G401.6 (cell line): ENCODE data around the gene UBAC1.
"Not testable (repeated sequence)": the region's sequence is repeated elsewhere in the genome, so short reads cannot be mapped to it uniquely, and the experiment has no call there.

Source experiments
- FAIRE-seq: peaks from 2 replicates; lab custom pipeline; 2012; peaks lifted over from hg19 to GRCh38; lab: Jason Lieb, UNC

UBAC1 gene

DNA sequence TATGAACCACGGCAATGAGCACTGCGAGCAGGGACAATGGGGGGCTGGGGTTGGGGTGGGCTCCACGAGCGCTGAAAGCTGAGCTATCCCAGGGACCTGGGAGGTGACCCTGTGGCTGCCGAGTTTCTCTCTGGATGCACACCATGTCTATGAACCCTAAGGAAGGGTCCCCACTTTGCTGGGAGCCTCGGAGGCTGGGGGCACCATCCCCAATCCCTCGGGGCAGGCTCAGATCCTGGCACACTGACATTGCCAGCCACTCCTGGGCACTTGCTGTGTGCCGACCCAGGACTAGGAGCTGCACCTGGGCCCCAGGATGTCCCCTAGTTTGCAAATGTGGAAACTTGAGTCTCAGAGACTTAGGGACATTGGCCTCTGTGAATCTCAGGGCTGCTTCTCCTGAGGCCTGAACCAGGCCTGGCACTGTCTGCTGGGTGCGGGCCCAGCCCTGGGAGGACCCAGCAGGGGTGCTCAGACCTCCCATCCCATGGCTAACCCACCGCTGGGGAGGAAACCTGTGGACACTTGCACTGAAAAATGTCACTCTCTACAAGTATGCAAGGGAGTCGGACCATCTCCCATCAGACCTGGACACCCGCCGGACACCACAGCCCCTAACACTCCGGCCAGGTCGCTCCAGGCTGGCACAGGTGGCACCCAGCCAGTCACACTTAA, 40.8 kb downstream of the UBAC1 start:
- no peak for FAIRE-seq

DNA sequence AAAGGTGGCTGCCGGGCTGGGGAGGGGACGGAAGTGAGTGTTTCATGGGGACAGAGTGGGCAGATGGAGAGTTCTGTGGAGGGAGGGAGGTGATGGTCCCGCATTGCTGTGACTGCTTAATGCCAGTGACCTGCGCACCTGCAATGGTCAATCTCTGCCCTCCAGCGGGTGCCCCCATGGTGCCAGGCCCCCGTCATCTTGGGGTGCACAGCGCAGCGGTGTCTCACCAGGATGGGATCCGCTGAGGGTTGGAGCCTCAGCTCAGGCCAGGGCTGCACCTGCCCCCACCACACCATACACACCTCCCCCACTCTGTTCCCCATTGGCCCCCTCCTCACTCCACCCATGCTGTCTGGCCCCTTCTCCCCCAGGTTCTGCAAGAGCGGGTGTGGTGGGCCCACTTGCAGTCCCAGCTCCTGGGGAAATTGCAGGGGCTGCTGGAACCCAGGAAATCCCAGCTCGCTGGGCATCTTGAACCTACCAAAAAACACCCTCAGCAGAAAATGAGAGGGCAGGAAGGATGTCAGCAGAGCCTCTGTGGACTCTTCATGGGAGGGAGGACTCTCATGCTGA, 41.8 kb downstream of the UBAC1 start:
- no peak for FAIRE-seq

DNA sequence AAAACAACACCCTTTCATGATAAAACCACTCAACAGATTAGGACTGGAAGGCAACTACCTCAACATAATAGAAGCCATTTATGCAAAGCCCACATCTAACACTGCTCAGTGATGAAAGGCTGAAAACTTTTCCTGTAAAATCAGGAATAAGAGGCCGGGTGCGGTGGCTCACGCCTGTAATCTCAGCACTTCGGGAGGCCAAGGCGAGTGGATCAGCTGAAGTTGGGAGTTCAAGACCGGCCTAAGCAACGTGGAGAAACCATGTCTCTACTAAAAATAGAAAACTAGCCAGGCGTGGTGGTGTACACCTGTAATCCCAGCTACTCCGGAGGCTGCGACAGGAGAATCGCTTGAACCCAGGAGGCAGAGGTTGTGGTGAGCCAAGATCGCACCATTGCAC, 44.9 kb downstream of the UBAC1 start:
- not testable (repeated sequence) for FAIRE-seq

DNA sequence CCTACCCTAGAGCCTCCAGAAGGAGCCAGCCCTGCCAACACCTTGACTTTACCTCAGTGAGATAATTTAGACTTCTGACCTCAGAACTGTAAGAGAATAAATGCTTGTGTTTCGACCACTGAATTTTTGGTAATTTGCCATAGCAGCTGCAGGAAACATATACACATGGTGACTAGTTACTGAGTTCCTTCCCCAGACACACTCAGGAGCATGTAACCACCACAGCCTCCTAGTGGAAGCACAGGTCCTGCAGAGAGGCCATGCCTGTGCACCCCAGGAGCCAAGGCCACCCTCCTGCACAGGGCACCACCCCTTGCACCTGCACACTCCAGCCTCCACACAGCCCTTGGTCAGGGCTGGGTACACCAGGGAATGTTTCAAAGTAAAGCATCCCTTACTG, 46.3 kb downstream of the UBAC1 start:
- FAIRE-seq = no peak

DNA sequence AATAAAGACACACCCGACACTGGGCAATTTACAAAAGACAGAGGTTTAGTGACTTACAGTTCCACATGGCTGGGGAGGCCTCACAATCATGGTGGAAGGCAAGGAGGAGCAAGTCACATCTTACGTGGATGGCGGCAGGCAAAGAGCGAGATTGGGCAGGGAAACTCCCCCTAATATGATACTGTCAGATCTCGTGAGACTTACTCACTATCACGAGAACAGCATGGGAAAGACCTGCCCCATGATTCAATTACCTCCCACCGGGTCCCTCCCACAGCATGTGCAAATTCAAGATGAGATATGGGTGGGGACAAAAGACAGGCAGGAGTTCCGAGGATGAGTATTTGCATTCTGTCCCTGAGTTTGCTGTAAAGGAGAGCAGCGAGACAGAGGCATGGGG, 49.9 kb downstream of the UBAC1 start:
- not testable (repeated sequence) for FAIRE-seq

DNA sequence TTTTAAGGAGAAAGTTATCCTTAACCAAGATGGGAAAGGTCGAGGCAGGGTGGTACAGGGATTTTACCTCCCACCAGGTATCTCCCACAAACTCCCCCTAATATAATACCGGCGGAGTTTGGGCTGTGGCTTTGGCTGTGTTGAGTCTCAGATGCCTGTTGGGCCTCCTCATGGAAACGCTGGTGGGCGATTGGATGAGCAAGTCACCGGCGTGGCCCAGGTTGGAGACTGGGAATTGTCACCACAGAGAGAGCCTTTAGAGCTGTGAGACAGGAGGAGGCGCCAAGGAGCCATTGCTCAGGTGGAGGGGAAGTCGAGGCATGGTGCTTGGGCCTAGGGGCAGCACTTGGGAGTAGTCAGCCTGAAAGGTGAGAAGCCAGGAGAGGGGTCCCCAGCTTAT, 50.4 kb downstream of the UBAC1 start:
- FAIRE-seq = no peak

DNA sequence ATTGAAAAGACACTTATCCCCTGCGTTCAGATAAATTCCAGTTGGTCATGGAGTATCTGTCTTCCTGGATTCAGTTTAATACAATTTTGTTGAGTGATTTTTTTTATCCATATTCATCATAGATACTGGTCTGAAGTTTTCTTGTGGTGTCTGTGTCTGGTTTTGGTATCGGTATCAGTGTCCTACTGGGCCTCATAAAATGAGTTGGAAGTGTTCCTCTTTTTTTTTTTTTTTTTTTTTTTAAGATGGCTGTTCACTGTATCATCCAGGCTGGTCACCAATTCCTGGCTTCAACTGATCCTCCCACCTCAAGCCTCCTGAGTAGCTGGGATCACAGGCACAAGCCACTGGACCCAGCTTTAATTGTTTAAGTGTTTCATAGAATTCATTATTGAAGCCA, 51.0 kb downstream of the UBAC1 start:
- no peak for FAIRE-seq

DNA sequence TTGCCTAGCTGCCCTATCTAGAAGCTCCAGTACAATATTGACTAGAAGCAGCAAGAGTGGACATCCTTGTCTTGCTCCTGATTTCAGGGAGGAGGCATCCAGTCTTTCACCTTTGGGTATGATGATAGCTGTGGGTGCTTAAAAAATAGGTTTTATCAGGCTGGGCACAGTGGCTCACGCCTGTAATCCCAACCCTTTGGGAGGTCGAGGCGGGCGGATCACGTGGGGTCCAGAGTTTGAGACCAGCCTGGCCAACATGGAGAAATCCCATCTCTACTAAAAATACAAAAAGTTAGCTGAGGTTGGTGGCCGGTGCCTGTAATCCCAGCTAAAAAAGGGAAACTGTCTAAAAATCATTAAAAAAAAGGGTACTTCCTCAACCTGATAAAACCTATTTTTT, 51.8 kb downstream of the UBAC1 start:
- FAIRE-seq = no peak

DNA sequence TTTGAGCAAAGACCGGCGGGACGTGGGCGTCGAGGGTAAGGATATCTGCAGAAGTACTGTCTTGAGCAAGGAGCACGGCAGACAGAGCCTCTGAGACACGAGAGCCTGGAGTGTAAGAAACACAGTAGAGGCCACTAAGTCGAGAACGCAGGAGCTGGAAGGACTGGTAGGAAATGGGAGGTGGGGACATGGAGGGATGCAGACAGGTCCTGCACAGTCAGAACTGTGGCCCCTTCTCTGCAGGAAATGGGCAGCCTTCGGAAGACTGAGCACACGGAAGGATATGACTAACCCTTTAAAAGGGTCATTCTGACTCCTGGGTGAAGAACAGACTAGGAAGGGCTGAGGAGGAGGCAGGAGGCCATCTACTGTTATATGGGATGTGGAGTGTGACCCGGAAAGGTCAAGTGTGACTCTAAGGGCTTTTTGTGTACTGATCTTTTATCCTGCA, 52.4 kb downstream of the UBAC1 start:
- no peak for FAIRE-seq

DNA sequence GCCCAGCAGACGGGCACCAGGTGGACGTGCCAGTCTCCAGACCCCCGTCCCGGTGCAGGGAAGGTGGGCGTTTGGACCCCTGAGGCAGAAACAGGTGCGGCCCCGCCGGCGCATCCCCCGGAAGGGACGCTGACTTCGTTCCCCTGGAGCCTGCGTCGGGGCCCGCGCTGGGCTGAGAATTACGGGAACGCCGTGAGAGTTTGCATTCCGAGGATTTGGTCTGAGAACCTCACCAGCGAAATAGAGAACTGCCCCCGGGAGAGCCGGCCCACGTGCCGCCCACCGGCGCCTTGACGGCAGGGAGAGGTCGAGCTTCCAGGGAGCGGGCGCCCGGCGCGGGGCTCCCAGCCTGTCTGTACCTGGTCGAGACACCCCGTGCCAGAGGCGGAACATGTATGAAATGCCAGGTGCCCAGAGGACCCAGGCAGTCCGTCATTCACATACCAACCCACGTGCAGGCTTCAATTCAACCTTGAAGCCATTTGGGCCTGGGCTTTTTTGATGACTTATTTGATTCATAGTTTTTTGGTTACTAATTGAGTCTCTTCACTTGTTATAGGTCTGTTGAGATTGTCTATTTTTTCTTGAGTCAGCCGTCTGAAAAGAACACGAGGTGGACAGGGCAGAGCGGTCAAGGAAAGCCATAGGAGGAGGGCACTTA, 53.0 kb downstream of the UBAC1 start:
- FAIRE-seq = no peak

DNA sequence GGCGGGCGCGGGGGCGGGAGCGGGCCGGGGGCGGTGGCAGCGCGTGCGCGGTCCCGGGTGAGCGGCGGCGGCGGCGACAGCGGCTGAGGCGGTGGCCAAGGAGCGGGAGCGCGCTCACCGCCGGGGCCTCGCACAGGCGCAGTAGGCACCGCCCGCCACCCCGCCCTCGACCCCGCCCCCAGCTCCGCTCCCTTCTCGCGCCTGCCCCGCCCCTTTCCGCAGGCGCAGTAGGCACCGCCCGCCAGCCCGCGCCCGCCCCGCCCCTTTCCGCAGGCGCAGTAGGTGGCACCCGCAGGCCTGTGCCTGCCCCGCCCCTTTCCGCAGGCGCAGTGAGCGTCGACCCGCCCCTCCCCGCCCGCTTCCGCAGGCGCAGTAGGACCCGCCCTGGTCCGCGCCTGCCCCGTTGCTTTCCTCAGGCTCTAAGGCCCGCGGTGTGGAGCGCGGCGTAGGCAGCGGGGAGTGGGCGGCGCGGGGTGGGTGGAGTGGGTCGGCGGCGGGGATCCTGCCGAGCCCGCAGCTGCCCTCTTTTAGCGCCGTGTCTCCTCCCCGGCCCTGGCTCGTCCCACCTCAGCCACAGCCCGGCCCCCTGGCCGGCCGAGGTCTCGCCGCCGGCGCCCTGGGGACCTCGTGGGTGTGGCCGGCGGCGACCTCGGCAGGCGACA, 53.6 kb downstream of the UBAC1 start, which contains the start of gene CAMSAP1:
TSS of gene CAMSAP1 (minus strand) at position 116 of the 662 bp plus-strand sequence. CDS start 387 bp downstream, outside the sequence.
- FAIRE-seq = no peak

DNA sequence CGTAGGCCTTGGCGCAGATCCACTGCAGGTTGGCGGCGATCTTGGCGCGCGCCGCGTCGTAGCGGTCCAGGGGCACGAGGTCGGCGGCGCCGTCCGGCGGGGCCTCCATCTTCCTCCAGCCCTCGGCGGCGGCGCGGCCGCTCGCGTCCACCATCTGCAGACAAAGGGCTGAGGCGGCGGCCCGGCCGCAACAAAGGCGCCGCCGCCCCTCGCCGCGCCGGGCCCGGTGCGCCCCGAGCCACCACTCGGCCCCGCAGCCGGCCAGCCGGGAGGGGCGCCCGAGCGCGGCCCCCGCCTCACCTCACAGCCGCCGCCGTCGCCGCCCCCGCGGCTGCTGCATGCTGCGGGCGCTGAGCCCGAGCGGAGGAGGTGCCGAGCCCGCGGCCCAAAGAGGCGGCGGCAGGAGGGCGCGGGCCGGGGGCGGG, 54.2 kb downstream of the UBAC1 start:
- FAIRE-seq = no peak

DNA sequence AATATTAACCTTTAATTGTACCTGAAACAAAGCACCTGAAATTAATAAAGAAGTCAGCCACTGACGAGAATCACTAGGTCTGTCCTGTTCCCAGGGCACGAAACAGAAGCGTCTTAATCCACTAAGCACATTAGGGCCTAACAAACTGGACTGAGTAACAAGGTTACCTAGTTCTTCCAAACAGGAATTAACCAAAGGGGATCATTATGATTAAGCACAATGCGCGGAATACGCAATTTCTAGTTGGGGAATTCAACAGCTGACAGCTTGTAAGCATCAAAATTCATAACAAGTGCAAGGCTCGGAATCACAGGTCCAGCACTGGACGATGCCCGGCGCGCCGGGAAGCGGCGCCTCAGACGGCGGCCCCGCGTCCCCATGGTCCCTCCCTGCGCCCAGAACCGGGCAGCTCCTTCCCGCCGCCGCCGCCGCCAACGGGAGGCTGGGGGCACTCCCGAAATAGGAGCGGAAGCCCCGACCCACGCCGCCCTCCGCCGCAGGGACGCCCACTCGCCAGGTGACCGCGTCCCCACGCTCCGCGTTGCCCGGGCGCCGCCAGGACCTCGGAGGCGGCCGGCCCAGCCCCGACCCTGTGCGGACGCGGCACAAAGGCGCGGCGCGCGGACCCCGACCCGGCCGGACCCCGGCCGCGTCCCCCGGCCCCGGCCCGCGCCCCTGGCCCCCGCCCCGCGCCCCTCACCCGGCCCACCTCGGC, 54.7 kb downstream of the UBAC1 start:
- no peak for FAIRE-seq

DNA sequence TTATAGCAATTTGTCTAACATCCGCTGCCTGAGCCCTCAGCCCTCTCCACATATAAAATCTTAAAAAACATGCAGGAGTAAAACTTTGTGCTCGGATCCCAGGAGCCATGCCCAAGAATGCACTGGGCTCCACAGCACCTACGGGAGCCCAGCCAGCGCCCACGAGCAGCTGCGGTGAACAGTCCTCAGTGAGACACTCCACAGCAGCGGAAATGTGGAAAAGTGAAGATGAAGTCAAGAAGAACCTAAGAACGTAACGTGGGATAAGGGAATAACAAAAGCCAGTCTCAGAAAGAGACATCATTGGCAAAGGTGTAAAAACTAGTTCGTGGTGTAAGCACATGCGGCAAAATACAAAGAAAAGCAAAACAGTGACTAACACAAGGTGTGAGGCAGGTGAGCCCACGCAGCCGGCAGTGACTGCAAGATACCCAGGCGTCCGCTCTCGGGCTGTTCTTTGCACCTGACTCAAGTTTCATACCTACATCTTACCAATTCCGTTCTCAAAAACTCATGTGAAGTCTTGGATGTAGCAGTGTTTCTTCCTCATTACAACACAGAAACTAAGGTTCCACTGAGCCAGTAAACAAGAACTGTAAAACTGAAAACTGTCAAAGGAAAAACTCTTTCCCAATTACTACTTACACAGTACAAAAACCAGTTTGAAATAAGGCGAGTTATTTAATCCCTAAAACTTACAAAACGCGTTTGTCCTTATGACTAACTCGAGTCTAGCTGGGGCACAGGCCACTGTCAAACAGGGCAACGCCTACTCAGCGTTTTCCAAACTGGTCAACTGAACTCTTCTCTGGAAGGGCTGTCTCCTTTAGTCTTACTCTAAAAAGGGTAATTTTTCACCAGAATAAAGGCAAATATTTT, 55.6 kb downstream of the UBAC1 start:
- no peak for FAIRE-seq

DNA sequence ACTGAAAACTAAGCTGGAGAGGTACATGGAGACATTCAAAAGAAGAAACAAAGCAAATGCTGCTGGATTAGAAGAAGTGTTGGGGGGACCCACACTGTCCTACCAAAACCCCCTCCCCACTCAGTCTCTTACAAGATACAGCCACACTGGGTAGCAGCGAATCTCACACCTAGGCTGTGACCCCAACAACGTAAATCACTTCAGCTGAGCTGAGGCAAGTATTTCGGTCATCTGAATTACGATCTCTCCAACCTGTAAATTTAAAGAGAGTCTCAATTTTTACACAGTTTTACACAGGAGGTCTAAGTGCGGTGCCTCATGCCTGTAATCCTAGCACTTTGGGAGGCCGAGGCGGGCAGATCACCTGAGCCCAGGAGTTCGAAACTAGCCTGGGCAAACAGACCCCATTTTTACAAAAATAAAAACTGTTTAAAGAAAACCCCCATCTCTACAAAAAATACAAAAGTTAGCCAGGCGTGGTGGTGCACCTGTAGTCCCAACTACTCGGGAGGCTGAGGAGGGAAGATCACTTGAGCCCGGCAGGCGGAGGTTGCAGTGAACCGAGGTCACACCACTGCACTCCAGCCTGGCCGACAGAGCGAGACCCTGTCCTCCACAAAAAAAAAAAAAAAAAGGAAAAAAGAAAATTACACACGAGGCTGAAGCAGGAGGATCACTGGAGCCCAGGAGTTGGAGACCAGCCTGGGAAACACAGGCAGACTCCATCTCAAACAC, 57.2 kb downstream of the UBAC1 start:
- no peak for FAIRE-seq

DNA sequence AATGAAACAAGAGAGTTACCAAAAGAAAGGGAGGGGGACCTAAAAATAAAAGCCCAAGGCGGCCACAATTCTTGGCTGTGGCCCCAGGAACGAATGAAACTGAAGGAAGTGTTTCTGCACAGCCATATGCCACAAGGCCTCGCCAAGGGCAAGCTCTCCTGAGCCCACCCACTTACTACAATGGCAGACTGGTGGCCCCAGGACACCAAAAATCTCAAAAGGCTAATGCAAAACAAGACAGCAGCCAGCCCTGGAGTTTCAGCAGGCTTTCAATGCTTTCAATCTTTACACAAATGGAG, 57.9 kb downstream of the UBAC1 start:
- no peak for FAIRE-seq

DNA sequence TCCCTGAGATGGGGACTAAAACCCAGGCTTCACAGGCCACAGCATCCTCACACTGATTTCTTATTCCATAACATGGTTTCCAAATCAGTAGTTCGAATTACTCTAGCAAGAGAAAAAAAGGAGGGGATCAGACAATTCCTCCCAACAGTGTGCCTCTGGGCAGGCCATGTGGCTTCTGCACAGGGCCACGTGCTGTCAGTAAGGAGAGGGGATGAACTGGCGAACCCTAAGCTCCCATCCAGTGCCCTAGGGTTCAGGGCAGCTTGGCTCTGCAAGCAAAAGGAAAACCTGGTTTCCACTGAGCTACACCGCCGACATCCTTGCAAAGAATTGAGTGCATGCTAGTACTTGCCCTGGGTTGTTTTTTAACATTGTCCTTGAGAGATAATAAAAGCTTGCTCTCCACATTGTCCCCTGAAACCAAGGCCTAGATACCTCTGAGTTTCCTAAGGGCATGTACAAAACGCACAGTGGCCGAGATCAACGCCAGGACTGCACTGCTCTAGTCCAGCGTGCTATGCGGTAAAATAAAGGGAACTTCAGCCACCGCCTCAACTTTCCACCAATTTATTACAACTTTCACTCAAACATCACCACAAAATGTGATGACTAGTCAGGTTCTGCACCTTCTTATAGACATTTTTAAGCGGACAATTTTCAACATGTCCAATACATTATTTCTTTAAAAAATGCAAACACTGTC, 58.4 kb downstream of the UBAC1 start:
- FAIRE-seq = no peak

DNA sequence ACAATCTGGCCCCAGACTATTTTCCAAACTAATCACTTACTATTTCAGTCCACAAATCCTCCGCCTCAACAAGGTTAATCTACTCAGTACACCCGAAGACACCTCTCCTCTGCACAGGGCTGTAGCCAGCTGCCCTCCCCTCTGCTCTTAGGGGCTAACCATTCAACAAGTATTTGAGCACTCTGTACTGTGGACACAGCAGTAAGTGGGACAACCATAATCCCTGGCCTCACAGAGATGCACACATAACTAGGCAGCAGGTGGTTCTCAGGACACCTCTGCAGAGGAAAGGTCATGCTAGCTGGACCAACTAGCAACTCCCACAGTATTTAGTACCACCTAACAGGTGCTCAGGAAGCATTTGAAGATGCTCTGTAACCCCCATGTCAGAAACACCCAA, 59.3 kb downstream of the UBAC1 start:
- FAIRE-seq = no peak

DNA sequence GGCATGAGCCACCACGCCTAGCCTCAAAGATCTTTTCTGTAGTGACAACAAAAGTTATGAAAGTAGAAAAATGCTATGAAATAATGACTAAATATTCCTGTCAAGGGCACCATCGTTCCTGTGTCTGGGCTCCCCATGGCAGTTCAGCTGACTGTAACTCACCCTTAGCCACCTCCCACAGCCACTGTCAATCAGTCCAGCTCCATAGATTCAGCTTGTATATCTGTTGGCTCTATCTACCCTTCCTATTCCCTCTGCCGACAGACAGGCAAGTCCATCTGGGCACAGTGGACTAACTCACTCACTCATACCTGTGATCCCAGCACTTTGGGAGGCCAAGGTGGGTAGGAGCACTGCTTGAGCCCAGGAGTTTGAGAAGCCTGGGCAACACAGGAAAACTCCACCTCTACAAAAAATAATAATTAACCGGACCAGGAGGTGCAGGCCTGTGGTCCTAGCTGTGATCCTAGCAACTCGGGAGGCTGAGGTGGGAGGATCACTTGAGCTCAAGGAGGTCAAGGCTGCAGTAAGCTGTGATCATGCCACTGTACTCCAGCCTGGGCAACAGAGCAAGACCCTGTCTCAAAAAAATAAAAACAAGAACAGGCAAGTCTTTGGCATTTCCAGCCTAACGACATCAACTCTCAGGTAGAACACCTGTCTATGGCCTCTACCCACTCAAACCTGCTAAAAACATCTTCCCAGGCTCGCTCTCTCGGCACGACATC, 60.0 kb downstream of the UBAC1 start:
- no peak for FAIRE-seq
